ENCODE data around the gene ZDHHC14. TPM values are rescaled to one million over a fixed set of nuclear protein-coding genes. Genes with fewer than 3 reads are reported as not detected.
"Not testable (repeated sequence)": the region's sequence is repeated elsewhere in the genome, so short reads cannot be mapped to it uniquely, and the experiment has no call there.

Gene ZDHHC14
- total and polyA plus RNA-seq, 8 donors, result 3.4 to 25.7 (median 7.4) TPM

GRCh38 chr6:157690441-157691210 is 309.6 kb downstream of the ZDHHC14 start:
- Histone ChIP-seq H3K36me3 (no peaks in the 10 kb centered on the region), H3K4me3 (no peak overlapping the region), H3K27ac (peak overlapping the region; percentile 43 to 85 (median 69)), H3K4me1 (peaks cover 9 to 14% (median 10%) of the 10 kb centered on the region in 4 donors), H3K27me3 (peaks cover 0 to 6% (median 0%) of the 10 kb centered on the region in 3 donors), H3K9me3 (no peaks in the 10 kb centered on the region)
- WGBS, 5 donors, result 89 to 95% (median 91%) methylated on average over 16 of the region's 16 CpGs
- DNase-seq, result no peak
- intact Hi-C loops (cut with DNase I; ENCODE audit: low total_unique reads), result no loop called here
- TF ChIP-seq POLR2AphosphoS5 (IDR thresholded peaks at IDR 0.05) (no peak), CTCF (IDR thresholded peaks at IDR 0.05) (no peak)

- peak in 1 of 2 donors; percentile 63 for DNase-seq
- H3K36me3 ChIP-seq; H3K9me3 ChIP-seq; H3K27me3 ChIP-seq; intact Hi-C loops (cut with DNase I; ENCODE audit: low total_unique reads); H3K4me3 ChIP-seq: not testable (repeated sequence)
- Histone ChIP-seq H3K4me1 (peaks cover 9 to 14% (median 10%) of the 10 kb centered on the region in 4 donors), H3K27ac (peak overlapping the region; percentile 56 to 85 (median 69))
- WGBS, 5 donors, result 35 to 70% (median 57%) methylated on average over 10 of the region's 10 CpGs
Measured at GRCh38 chr6:157691621-157692020, 310.6 kb downstream of the ZDHHC14 start.

- 69 to 78% (median 72%) methylated on average over 6 to 7 of the region's 7 CpGs for WGBS, 5 donors
- H3K27ac ChIP-seq, result peak overlapping the region in 2 of 5 donors; percentile 4 to 85
- H3K9me3 ChIP-seq, result peaks cover 0 to 10% (median 9%) of the 10 kb centered on the region in 4 donors
- intact Hi-C loops (cut with DNase I; ENCODE audit: low total_unique reads), result no loop called here
- no peak overlapping the region for H3K4me3 ChIP-seq
- H3K27me3 ChIP-seq, result peaks cover 0 to 6% (median 0%) of the 10 kb centered on the region in 3 donors
- peak in 1 of 2 donors; percentile 52 for DNase-seq
- TF ChIP-seq POLR2AphosphoS5 (IDR thresholded peaks at IDR 0.05) (peak in 2 of 3 donors; percentile 14 to 38), CTCF (IDR thresholded peaks at IDR 0.05) (no peak)
- H3K4me1 ChIP-seq, result peaks cover 4 to 6% (median 5%) of the 10 kb centered on the region in 4 donors
- H3K36me3 ChIP-seq, result no peaks in the 10 kb centered on the region
Measured at GRCh38 chr6:157693867-157694266, 312.9 kb downstream of the ZDHHC14 start.

- TF ChIP-seq EP300 (IDR thresholded peaks at IDR 0.05), result no peak
- TF ChIP-seq CTCF (IDR thresholded peaks at IDR 0.05), result no peak
- no peak for TF ChIP-seq POLR2AphosphoS5 (IDR thresholded peaks at IDR 0.05)
- no peak for TF ChIP-seq POLR2A (IDR thresholded peaks at IDR 0.05)
Measured at GRCh38 chr6:157695301-157696040, 314.5 kb downstream of the ZDHHC14 start.

More at GRCh38 chr6:157695301-157696040, 314.5 kb downstream of the ZDHHC14 start:
- 86 to 93% (median 90%) methylated on average over 13 to 17 of the region's 17 CpGs for WGBS, 5 donors
- peaks cover 0 to 12% (median 9%) of the 10 kb centered on the region in 4 donors for H3K9me3 ChIP-seq
- no peak overlapping the region for H3K27ac ChIP-seq
- no peaks in the 10 kb centered on the region for H3K27me3 ChIP-seq
- no peak overlapping the region for H3K4me3 ChIP-seq
- DNase-seq, result no peak
- intact Hi-C loops (cut with DNase I; ENCODE audit: low total_unique reads), result no loop called here
- H3K36me3 ChIP-seq, result no peaks in the 10 kb centered on the region
- H3K4me1 ChIP-seq, result no peaks in the 10 kb centered on the region
